Trophoblast cell (in vitro differentiated cells and primary cell): Measurements from ENCODE around the gene C11orf21.

Source experiments
- DNase-seq, 2 donors: peaks; one replicate each; pipeline ENCODE4 v3.0.0-alpha.2; 2016
- H2AFZ ChIP-seq: 2 replicates; pipeline ENCODE4 v1.6.1; 2013; ENCODE audit warnings: low read length, moderate library complexity, mild to moderate bottlenecking; ENCODE audit not compliant: insufficient read depth, poor library complexity
- H2AK5ac ChIP-seq: 2 replicates; pipeline ENCODE4 v1.6.1; 2013; ENCODE audit warnings: mild to moderate bottlenecking, low read length
- H2BK120ac ChIP-seq: 2 replicates; pipeline ENCODE4 v1.6.1; 2013; ENCODE audit warnings: low read length, mild to moderate bottlenecking, moderate library complexity; ENCODE audit not compliant: insufficient read depth, poor library complexity
- H2BK12ac ChIP-seq: 2 replicates; pipeline ENCODE4 v1.6.1; 2013; ENCODE audit warnings: mild to moderate bottlenecking, low read length, moderate library complexity
- H2BK5ac ChIP-seq: 2 replicates; pipeline ENCODE4 v1.6.1; 2013; ENCODE audit warnings: low read length, low read depth, moderate library complexity, mild to moderate bottlenecking; ENCODE audit not compliant: poor library complexity
- H3K14ac ChIP-seq: 2 replicates; pipeline ENCODE4 v1.6.1; 2013; ENCODE audit warnings: mild to moderate bottlenecking, low read length
- H3K18ac ChIP-seq: 2 replicates; pipeline ENCODE4 v1.6.1; 2013; ENCODE audit warnings: mild to moderate bottlenecking, low read length
- H3K23ac ChIP-seq: 2 replicates; pipeline ENCODE4 v1.6.1; 2013; ENCODE audit warnings: low read length
- H3K27ac ChIP-seq: 2 replicates; pipeline ENCODE4 v1.5.1; 2013; ENCODE audit warnings: low read depth, mild to moderate bottlenecking, inconsistent platforms, low read length, moderate library complexity
- H3K27me3 ChIP-seq: 2 replicates; pipeline ENCODE4 v1.6.1; 2013; ENCODE audit warnings: inconsistent platforms, mild to moderate bottlenecking, low read length, moderate library complexity; ENCODE audit not compliant: insufficient read depth
- H3K36me3 ChIP-seq, 2 experiments: 1 replicate in 1 of 2; 2 replicates in 1 of 2; pipeline ENCODE4 v1.6.1; 2013; ENCODE audit warnings: low read length in 2 of 2, mild to moderate bottlenecking in 2 of 2, moderate library complexity in 1 of 2; ENCODE audit not compliant: insufficient read depth in 2 of 2, control insufficient read depth in 1 of 2
- H3K4ac ChIP-seq: 2 replicates; pipeline ENCODE4 v1.6.1; 2013; ENCODE audit warnings: low read depth, mild to moderate bottlenecking, low read length, moderate library complexity
- H3K4me1 ChIP-seq, 2 experiments: 1 replicate in 1 of 2; 2 replicates in 1 of 2; pipeline ENCODE4 v1.6.1; 2013; ENCODE audit warnings: low read length in 2 of 2, mild to moderate bottlenecking in 2 of 2, moderate library complexity in 1 of 2; ENCODE audit not compliant: insufficient read depth in 2 of 2, control insufficient read depth in 1 of 2
- H3K4me2 ChIP-seq: 2 replicates; pipeline ENCODE4 v1.6.1; 2013; ENCODE audit warnings: inconsistent platforms, mild to moderate bottlenecking, low read length, moderate library complexity
- H3K4me3 ChIP-seq: 2 replicates; pipeline ENCODE4 v1.5.1; 2013; ENCODE audit warnings: mild to moderate bottlenecking, low read depth, low read length, inconsistent platforms
- H3K79me1 ChIP-seq: one replicate; pipeline ENCODE4 v1.6.1; 2013; ENCODE audit warnings: low read length
- H3K79me2 ChIP-seq: 2 replicates; pipeline ENCODE4 v1.6.1; 2013; ENCODE audit warnings: low read length, mild to moderate bottlenecking; ENCODE audit not compliant: control insufficient read depth, insufficient read depth, poor library complexity
- H3K9ac ChIP-seq: 2 replicates; pipeline ENCODE4 v1.6.1; 2013; ENCODE audit warnings: mild to moderate bottlenecking, low read length
- H3K9me3 ChIP-seq: 2 replicates; pipeline ENCODE4 v1.6.1; 2013; ENCODE audit warnings: low read depth, mild to moderate bottlenecking, control low read depth, inconsistent platforms, low read length; ENCODE audit not compliant: insufficient read depth
- H4K12ac ChIP-seq: 2 replicates; pipeline ENCODE4 v1.6.1; 2013; ENCODE audit warnings: low read depth, mild to moderate bottlenecking, low read length, moderate library complexity
- H4K8ac ChIP-seq: 2 replicates; pipeline ENCODE4 v1.6.1; 2013; ENCODE audit warnings: low read depth, mild to moderate bottlenecking, low read length, moderate library complexity
- H4K91ac ChIP-seq: one replicate; pipeline ENCODE4 v1.6.1; 2013; ENCODE audit warnings: low read depth, mild to moderate bottlenecking, low read length, moderate library complexity
- whole genome bisulfite sequencing: extraction: QIAGEN DNeasy Blood & Tissue Kit; methylation state at CpG from one replicate; pipeline ENCODE4 v1.1.7; 2013; ENCODE audit warnings: missing lambda C conversion rate; ENCODE audit not compliant: insufficient read length, insufficient coverage; ENCODE audit errors: extremely low coverage; 5-methylcytosine and 5-hydroxymethylcytosine counted together

Gene C11orf21

DNA sequence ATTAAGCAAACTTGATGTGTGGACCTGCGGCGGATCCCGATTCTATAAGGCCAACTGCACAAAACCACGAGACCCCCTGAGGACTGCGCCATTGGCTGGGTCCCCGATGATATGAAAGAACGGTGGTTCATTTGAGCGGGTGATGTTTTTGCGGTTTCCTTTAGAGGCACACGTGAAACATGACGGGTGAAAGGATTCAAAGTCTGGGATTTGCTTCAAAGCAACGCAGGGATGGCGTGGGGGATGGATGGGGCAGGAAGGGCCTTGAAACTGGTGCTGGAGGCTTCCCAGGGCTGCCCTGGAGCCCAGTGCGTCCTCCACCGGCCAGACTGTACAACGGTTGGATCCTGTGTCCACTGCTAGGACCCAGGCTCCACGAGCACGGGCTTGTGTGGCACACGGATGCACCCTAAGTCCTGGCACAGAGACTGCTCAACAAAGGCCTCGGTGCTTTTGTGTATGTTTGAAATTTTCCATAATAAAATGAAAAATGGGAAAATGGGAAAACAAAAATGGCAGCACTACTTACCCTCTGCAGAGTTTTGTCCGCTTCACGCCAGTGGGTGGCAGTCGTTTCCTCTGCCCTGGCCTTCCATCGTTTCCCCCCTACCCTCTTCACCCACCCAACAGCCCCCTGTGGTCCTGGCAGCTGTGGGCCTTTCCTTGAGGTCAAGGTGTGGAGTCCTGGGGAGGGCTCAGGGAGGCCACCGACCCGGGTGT, 35.0 kb downstream of the C11orf21 start:
- Histone ChIP-seq H4K12ac (no peak overlapping the region), H4K91ac (no peak overlapping the region), H3K4me3 (no peak overlapping the region), H3K9ac (no peak overlapping the region), H3K9me3 (peaks cover 11% of the 10 kb centered on the region), H3K27ac (no peak overlapping the region), H2BK12ac (no peak overlapping the region), H3K27me3 (peaks cover 30% of the 10 kb centered on the region), H2AFZ (no peak overlapping the region), H2AK5ac (no peak overlapping the region), H3K4me2 (no peak overlapping the region), H3K18ac (no peak overlapping the region), H3K4ac (no peak overlapping the region), H3K36me3 (no peaks in the 10 kb centered on the region), H3K79me2 (no peaks in the 10 kb centered on the region), H2BK5ac (no peak overlapping the region), H3K23ac (no peak overlapping the region), H2BK120ac (no peak overlapping the region), H4K8ac (no peak overlapping the region), H3K79me1 (no peaks in the 10 kb centered on the region), H3K4me1 (peaks cover 16 to 25% of the 10 kb centered on the region in 2 experiments), H3K14ac (no peak overlapping the region)
- WGBS, result no CpG with 5 or more reads among the region's 26 CpGs
- peak in 1 of 2 donors; percentile 40 for DNase-seq

DNA sequence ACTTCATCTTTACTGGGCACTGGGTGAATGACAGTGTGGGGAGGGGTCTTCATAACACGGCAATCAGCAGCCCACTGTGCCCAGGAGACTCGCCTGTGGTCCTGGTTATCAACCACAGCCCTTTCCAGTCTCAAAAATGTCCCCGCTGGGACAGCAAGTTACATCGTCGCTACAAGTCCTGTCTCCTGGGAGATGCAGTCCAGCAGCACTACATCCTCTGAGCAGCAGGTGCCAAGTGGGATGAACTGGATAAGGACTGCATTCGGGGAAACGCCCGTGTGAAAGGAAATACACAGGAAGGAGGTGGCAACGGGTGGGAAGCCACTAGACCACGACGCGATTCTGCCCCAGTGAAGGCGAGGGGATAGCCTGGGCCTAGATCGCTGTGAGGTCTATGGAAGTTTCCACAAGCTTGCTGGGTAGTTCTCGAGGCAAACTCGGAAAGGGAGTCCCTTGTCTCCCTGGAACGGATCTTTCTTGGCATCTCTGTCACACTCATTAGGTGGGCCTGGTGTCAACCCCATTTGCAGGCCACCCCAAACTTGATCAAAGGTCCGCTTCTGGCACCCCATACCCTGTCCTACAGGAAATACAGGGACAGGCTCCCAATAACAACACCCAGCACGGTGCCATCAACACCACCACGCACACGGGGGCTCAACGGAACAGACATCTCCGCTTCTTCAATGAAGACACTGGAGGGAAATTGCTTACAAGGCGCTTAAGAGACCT, 35.7 kb downstream of the C11orf21 start:
- no peak overlapping the region for H3K9ac ChIP-seq
- WGBS, result no CpG with 5 or more reads among the region's 24 CpGs
- no peaks in the 10 kb centered on the region for H3K36me3 ChIP-seq
- H3K4me1 ChIP-seq, result peaks cover 12 to 19% of the 10 kb centered on the region in 2 experiments
- H3K27ac ChIP-seq, result no peak overlapping the region
- no peak overlapping the region for H3K4me2 ChIP-seq
- H4K8ac ChIP-seq, result no peak overlapping the region
- no peak overlapping the region for H3K4me3 ChIP-seq
- no peak overlapping the region for H3K4ac ChIP-seq
- DNase-seq, result peak in 1 of 2 donors; percentile 62
- no peak overlapping the region for H2AFZ ChIP-seq
- peaks cover 24% of the 10 kb centered on the region for H3K27me3 ChIP-seq
- peaks cover 8% of the 10 kb centered on the region for H3K9me3 ChIP-seq
- H3K14ac ChIP-seq, result no peak overlapping the region
- no peaks in the 10 kb centered on the region for H3K79me2 ChIP-seq
- H2BK120ac ChIP-seq, result no peak overlapping the region
- H2AK5ac ChIP-seq, result no peak overlapping the region
- H3K79me1 ChIP-seq, result no peaks in the 10 kb centered on the region
- H4K12ac ChIP-seq, result no peak overlapping the region
- H2BK12ac ChIP-seq, result no peak overlapping the region
- no peak overlapping the region for H3K18ac ChIP-seq
- no peak overlapping the region for H3K23ac ChIP-seq
- no peak overlapping the region for H4K91ac ChIP-seq
- H2BK5ac ChIP-seq, result no peak overlapping the region

DNA sequence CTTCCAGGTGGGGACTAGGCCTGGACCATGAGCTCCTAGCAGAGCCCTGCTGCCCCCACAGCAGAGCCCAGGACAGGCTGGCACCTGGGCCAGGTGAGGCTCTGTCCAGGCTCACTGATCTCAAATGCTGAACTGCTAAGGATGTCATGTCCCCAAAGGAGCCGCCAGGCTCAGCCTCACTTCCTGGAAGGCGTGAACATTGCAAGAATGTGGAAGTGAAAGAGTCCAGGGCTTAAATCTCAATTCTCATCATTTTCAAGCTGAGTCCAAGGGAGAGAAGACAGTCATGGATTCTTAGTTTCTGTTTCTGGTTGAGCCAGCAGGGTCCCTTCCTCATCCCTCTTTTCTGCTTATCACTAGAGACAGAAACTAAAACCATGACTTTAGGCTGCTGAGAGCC, 36.3 kb downstream of the C11orf21 start:
- Histone ChIP-seq H4K12ac (no peak overlapping the region), H2AK5ac (no peak overlapping the region), H3K14ac (no peak overlapping the region), H4K91ac (no peak overlapping the region), H3K9me3 (peaks cover 6% of the 10 kb centered on the region), H4K8ac (no peak overlapping the region), H3K4me1 (peaks cover 6 to 13% of the 10 kb centered on the region in 2 experiments), H2BK12ac (no peak overlapping the region), H2BK120ac (no peak overlapping the region), H3K36me3 (no peaks in the 10 kb centered on the region), H3K18ac (no peak overlapping the region), H3K79me1 (no peaks in the 10 kb centered on the region), H3K23ac (no peak overlapping the region), H3K79me2 (no peaks in the 10 kb centered on the region), H3K4me2 (no peak overlapping the region), H2AFZ (no peak overlapping the region), H3K9ac (no peak overlapping the region), H3K27me3 (peaks cover 18% of the 10 kb centered on the region), H2BK5ac (no peak overlapping the region), H3K4ac (no peak overlapping the region), H3K27ac (no peak overlapping the region), H3K4me3 (no peak overlapping the region)
- no CpG with 5 or more reads among the region's 2 CpGs for WGBS
- DNase-seq, result peak; percentile 78 to 88

DNA sequence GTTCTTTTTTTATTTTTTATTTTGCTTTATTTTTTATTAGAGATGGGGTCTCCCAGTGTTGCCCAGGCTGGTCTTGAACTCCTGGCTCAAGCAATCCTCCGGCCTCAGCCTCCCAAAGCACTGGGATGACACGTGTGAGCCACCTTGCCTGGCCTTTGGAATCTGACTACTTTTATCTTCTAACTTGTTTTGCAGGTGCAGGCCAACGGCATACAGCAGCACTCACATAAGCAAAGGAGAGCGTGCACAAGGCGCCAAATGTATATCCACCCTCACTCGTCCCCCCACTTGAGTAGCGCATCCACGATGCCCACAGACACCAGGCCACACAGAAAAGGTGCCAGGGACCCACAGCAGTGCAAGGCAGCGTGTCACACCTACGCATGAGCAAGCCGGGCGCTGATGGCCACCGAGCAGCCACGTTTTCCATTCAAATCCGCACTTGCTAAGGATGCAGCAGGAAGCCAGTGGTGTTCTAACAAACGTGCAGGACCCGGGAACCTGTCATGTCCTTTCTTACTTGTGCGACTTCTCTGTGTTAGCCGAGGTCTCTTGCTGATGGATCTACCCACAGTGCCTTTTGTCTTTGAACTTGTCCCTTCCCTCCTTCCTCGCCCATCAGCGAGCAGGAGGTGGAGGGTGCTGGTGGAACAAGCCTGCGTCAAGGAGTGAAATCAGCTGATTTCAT, 37.2 kb downstream of the C11orf21 start:
- Histone ChIP-seq H4K8ac (no peak overlapping the region), H3K79me2 (no peaks in the 10 kb centered on the region), H3K36me3 (no peaks in the 10 kb centered on the region), H3K18ac (no peak overlapping the region), H3K4me3 (no peak overlapping the region), H4K91ac (no peak overlapping the region), H4K12ac (no peak overlapping the region), H2BK120ac (no peak overlapping the region), H3K4ac (no peak overlapping the region), H3K9me3 (peaks cover 4% of the 10 kb centered on the region), H2BK12ac (no peak overlapping the region), H3K9ac (no peak overlapping the region), H3K27ac (no peak overlapping the region), H2AFZ (no peak overlapping the region), H3K23ac (no peak overlapping the region), H3K14ac (no peak overlapping the region), H3K4me1 (peaks cover 0 to 4% of the 10 kb centered on the region in 2 experiments), H2BK5ac (no peak overlapping the region), H3K4me2 (no peak overlapping the region), H3K79me1 (no peaks in the 10 kb centered on the region), H3K27me3 (peaks cover 9% of the 10 kb centered on the region), H2AK5ac (no peak overlapping the region)
- peak in 1 of 2 donors; percentile 64 for DNase-seq
- WGBS, result no CpG with 5 or more reads among the region's 22 CpGs
